Spleen (tissue), 7 donors: ENCODE measurements around the gene ABLIM2.

Source experiments
- POLR2A ChIP-seq, 3 donors: fragments of 450-650 bp; IDR thresholded peaks; one replicate each; pipeline ENCODE4 v1.5.1; 2017; ENCODE audit warnings: antibody characterized with exemption in 3 of 3, mild to moderate bottlenecking in 1 of 3
- TF ChIP-seq, protein P1 (sequence below), 11 experiments: fragments of 200-600 bp in 7 of 11; fragments of 450-650 bp in 4 of 11; sonication (generic) in 4 of 11; IDR thresholded peaks in 8 of 11; conservative IDR thresholded peaks in 3 of 11; 1 replicate in 7 of 11; 2 replicates in 4 of 11; pipeline versions ENCODE4 v1.4.0 to v1.8.0; 2016 to 2021; ENCODE audit warnings: antibody characterized with exemption in 11 of 11, inconsistent platforms in 4 of 11, mild to moderate bottlenecking in 1 of 11
- donor health status: DM: no; HTN: no; CAD: no; lungs with moderate emphysema.
- donor health status: DM: no; HTN: no; CAD: no.
- donor health status: DM: no; HTN: no; CAD: no.

DNA sequence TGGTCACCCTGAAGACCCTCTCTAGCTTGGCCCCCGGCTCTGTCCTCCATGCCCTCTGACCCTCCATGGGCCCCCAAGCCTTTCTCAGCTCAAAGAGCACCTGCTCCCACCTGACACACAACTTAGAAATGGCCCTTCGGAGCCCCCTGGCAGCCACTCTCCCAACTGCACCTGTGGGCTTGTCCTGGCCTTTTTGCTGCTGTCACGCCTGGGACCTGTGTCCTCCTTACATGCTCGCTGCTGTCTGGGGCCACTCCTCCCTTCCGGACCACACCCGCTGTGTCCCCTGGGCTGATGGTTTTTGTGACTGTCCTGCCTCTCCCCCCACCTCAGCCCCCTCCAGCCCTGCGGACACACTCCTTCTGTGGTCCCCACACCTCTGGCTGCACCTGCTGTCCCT, 112.7 kb downstream of the ABLIM2 start:
- TF ChIP-seq, protein P1, sequence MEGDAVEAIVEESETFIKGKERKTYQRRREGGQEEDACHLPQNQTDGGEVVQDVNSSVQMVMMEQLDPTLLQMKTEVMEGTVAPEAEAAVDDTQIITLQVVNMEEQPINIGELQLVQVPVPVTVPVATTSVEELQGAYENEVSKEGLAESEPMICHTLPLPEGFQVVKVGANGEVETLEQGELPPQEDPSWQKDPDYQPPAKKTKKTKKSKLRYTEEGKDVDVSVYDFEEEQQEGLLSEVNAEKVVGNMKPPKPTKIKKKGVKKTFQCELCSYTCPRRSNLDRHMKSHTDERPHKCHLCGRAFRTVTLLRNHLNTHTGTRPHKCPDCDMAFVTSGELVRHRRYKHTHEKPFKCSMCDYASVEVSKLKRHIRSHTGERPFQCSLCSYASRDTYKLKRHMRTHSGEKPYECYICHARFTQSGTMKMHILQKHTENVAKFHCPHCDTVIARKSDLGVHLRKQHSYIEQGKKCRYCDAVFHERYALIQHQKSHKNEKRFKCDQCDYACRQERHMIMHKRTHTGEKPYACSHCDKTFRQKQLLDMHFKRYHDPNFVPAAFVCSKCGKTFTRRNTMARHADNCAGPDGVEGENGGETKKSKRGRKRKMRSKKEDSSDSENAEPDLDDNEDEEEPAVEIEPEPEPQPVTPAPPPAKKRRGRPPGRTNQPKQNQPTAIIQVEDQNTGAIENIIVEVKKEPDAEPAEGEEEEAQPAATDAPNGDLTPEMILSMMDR (IDR thresholded peaks at IDR 0.05 in 8 of 11, conservative IDR thresholded peaks at IDR 0.05 in 3 of 11), result no peak
- no peak for TF ChIP-seq POLR2A (IDR thresholded peaks at IDR 0.05)
